Measurements from ENCODE around the gene FMN1.

DNA sequence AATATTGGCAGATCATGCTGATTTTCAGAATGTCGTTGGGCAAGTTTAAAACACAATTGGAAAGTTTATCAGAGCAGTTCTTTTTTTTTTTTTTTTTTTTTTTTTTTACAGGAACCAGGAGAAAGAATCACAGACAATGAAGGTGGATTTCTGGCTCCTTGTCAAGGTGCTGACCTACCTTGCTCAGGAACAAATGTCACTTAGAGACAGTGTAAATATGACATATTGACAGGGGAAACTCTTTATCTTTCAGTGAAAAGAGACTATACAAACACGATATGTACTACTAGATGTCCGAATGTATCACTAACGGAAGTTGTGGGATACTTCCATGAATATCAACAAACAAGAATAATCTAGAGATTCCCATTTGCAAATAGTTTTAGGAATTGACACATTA lies 237.3 kb downstream of the FMN1 start:
- TF ChIP-seq, protein P1, sequence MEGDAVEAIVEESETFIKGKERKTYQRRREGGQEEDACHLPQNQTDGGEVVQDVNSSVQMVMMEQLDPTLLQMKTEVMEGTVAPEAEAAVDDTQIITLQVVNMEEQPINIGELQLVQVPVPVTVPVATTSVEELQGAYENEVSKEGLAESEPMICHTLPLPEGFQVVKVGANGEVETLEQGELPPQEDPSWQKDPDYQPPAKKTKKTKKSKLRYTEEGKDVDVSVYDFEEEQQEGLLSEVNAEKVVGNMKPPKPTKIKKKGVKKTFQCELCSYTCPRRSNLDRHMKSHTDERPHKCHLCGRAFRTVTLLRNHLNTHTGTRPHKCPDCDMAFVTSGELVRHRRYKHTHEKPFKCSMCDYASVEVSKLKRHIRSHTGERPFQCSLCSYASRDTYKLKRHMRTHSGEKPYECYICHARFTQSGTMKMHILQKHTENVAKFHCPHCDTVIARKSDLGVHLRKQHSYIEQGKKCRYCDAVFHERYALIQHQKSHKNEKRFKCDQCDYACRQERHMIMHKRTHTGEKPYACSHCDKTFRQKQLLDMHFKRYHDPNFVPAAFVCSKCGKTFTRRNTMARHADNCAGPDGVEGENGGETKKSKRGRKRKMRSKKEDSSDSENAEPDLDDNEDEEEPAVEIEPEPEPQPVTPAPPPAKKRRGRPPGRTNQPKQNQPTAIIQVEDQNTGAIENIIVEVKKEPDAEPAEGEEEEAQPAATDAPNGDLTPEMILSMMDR (IDR thresholded peaks at IDR 0.05 in 4 of 5, conservative IDR thresholded peaks at IDR 0.05 in 1 of 5) = no peak
- no peak for TF ChIP-seq POLR2A (IDR thresholded peaks at IDR 0.05)

All from gastrocnemius medialis (tissue), 4 donors.